MCF 10A (cell line): ENCODE data around the gene RDM1. TPM values are rescaled to one million over a fixed set of nuclear protein-coding genes. Genes with fewer than 3 reads are reported as not detected.

Experiments used
- BruUV-seq: library from RNA; stranded (reverse); fragments of 400-500 nt; replicated peaks from 2 replicates; lab custom pipeline; 2021; lab: Mats Ljungman, UMichigan
- CTCF ChIA-PET: fragments of 300-600 bp; sonication (Branson Sonifier 250); formaldehyde crosslinking; extraction: SDS; loops from one replicate; lab custom pipeline; 2021; ENCODE audit warnings: antibody characterized with exemption, inconsistent platforms; lab: Yijun Ruan, JAX
- POLR2A ChIA-PET: fragments of 300-600, 350-650 bp; sonication (Branson Sonifier 250); formaldehyde crosslinking; extraction: SDS; loops from one replicate; lab custom pipeline; 2020; ENCODE audit warnings: antibody characterized with exemption, inconsistent platforms; lab: Yijun Ruan, JAX
- DNase-seq: peaks from one replicate; pipeline ENCODE4 v3.0.0-alpha.2; 2018; ENCODE audit not compliant: unreplicated experiment
- H3K27ac Mint-ChIP-seq: one replicate; pipeline ENCODE4 v1.8.0; 2022; ENCODE audit warnings: mild to moderate bottlenecking, low read depth, mixed read lengths; ENCODE audit not compliant: unreplicated experiment
- H3K27me3 Mint-ChIP-seq: one replicate; pipeline ENCODE4 v1.8.0; 2022; ENCODE audit warnings: mixed read lengths; ENCODE audit not compliant: insufficient read depth, unreplicated experiment
- H3K36me3 Mint-ChIP-seq: one replicate; pipeline ENCODE4 v1.8.0; 2022; ENCODE audit warnings: mild to moderate bottlenecking, moderate library complexity, mixed read lengths; ENCODE audit not compliant: insufficient read depth, unreplicated experiment
- H3K4me1 Mint-ChIP-seq: one replicate; pipeline ENCODE4 v1.8.0; 2022; ENCODE audit warnings: mixed read lengths; ENCODE audit not compliant: insufficient read depth, unreplicated experiment
- H3K4me3 Mint-ChIP-seq: one replicate; pipeline ENCODE4 v1.8.0; 2022; ENCODE audit warnings: mild to moderate bottlenecking, moderate library complexity, mixed read lengths; ENCODE audit not compliant: unreplicated experiment
- H3K9me3 Mint-ChIP-seq: one replicate; pipeline ENCODE4 v1.8.0; 2022; ENCODE audit warnings: mixed read lengths; ENCODE audit not compliant: unreplicated experiment
- CTCF ChIP-seq: fragments of 200-600 bp; IDR thresholded peaks from one replicate; pipeline ENCODE4 v1.8.0; 2022; ENCODE audit warnings: antibody characterized with exemption, mild to moderate bottlenecking; ENCODE audit not compliant: unreplicated experiment
- intact Hi-C: fragments of 100-400 bp; cut with micrococcal nuclease; formaldehyde crosslinking; loops from 2 replicates; pipeline ENCODE4 v1.14.1; 2022
- total RNA-seq: library from RNA; stranded (reverse); gene quantifications from 2 replicates; pipeline ENCODE4 v1.2.3, GENCODE V29; 2022

RDM1 gene
- total RNA-seq, 1 experiment from 2014 or later, result 2.6 TPM

GRCh38 chr17:35917519-35918213, 12.9 kb downstream of the RDM1 start:
- no peak for DNase-seq
- ChIA-PET POLR2A (no interaction called here), CTCF (interaction anchor here (0.6 to 4.1 kb wide), 3 partner anchors 59 to 566 kb away, joined by 3 to 12 read pairs (median 4); no protein-coding TSS in a partner anchor)
- intact Hi-C loops, result no loop called here
- TF ChIP-seq CTCF, result no peak
- Mint-ChIP-seq H3K4me1 (no peaks in the 10 kb centered on the region), H3K4me3 (no peak overlapping the region), H3K9me3 (no peaks in the 10 kb centered on the region), H3K27me3 (peaks cover under 1% of the 10 kb centered on the region), H3K27ac (no peak overlapping the region), H3K36me3 (no peaks in the 10 kb centered on the region)
- BruUV-seq, result no TSS peak

GRCh38 chr17:35915153-35915964, 15.2 kb downstream of the RDM1 start:
- H3K4me1 Mint-ChIP-seq, result no peaks in the 10 kb centered on the region

GRCh38 chr17:35914354-35914753, 16.2 kb downstream of the RDM1 start:
- Mint-ChIP-seq H3K27me3 (peaks cover 11% of the 10 kb centered on the region), H3K27ac (no peak overlapping the region), H3K9me3 (no peaks in the 10 kb centered on the region), H3K36me3 (no peaks in the 10 kb centered on the region), H3K4me1 (no peaks in the 10 kb centered on the region), H3K4me3 (no peak overlapping the region)
- CTCF ChIA-PET, result interaction anchor here (0.5 to 0.9 kb wide), 3 partner anchors 55 to 122 kb away, joined by 3 read pairs; no protein-coding TSS in a partner anchor
- TF ChIP-seq CTCF, result no peak
- intact Hi-C loops, result no loop called here
- POLR2A ChIA-PET, result interaction anchor here (1.2 kb wide), 1 partner anchor 14 kb away, joined by 4 read pairs; no protein-coding TSS in a partner anchor
- BruUV-seq, result no TSS peak
- no peak for DNase-seq

More at GRCh38 chr17:35915153-35915964, 15.2 kb downstream of the RDM1 start:
- no peak for DNase-seq
- intact Hi-C loops, result no loop called here
- Mint-ChIP-seq H3K9me3 (no peaks in the 10 kb centered on the region), H3K36me3 (no peaks in the 10 kb centered on the region), H3K27ac (no peak overlapping the region), H3K27me3 (peaks cover 11% of the 10 kb centered on the region), H3K4me3 (no peak overlapping the region)
- no peak for TF ChIP-seq CTCF
- CTCF ChIA-PET, result interaction anchor here (1.1 to 4.1 kb wide), 2 partner anchors 54 to 234 kb away, joined by 3 to 12 read pairs; no protein-coding TSS in a partner anchor
- POLR2A ChIA-PET, result no interaction called here
- BruUV-seq, result no TSS peak

GRCh38 chr17:35913609-35914008, 17.0 kb downstream of the RDM1 start:
- BruUV-seq, result no TSS peak
- POLR2A ChIA-PET, result interaction anchor here (1.2 kb wide), 1 partner anchor 13 kb away, joined by 4 read pairs; no protein-coding TSS in a partner anchor
- peaks cover 11% of the 10 kb centered on the region for H3K27me3 Mint-ChIP-seq
- no peaks in the 10 kb centered on the region for H3K4me1 Mint-ChIP-seq
- CTCF ChIA-PET, result interaction anchor here (0.9 kb wide), 1 partner anchor 64 kb away, joined by 3 read pairs; no protein-coding TSS in a partner anchor
- H3K27ac Mint-ChIP-seq, result no peak overlapping the region
- TF ChIP-seq CTCF, result no peak
- intact Hi-C loops, result no loop called here
- no peak overlapping the region for H3K4me3 Mint-ChIP-seq
- H3K9me3 Mint-ChIP-seq, result no peaks in the 10 kb centered on the region
- no peak for DNase-seq
- H3K36me3 Mint-ChIP-seq, result no peaks in the 10 kb centered on the region
